ENCODE data around the gene CDH22.

DNA sequence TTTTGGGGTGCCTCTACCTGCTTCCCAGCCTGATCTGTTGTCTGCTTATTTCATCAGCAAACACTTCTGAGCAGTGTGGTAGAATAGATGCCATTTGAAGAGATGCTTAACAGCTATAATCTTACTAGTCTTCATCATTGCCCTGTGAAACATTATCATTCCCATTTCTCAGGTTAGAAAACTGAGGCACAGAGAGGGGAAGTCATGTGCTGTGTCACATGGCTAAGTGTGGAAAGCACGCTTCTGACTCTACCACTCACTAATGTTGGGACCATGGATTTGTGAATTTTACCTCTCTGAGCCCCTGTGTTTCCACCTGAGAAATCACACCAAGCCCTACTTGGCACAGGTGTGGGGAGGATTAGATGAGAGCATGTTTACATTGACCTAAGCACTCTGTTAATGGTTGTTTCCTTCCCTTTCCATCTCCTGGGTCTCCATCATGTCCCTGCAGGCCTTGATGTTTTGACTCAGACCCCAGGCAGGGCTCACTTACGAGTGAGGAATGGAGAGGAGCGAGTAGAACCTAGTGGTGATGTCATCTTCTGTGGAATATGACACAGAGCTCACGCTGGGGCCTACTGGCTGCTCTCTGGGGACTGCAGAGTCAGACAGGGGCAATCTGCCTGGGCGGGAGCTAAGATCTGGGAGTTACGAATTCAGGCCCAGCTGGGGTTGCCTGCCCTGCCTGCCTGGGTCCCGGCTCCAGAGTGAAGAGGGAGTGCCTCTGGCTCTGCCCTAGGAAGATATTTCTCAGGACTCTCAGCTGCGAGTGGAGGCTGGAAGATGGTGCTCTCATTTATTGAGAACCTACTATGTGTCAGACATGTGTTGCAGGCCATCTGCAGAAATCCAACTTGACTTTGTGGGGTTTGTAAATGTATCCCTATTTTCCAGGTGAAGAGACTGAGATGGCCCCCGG, 64.3 kb downstream of the CDH22 start:
- no peak for TF ChIP-seq TARDBP (IDR thresholded peaks at IDR 0.05)
- no peak for TF ChIP-seq SP1 (IDR thresholded peaks at IDR 0.05)
- TF ChIP-seq ARNT (IDR thresholded peaks at IDR 0.05) = no peak
- no peak for TF ChIP-seq FOXK2 (IDR thresholded peaks at IDR 0.05)
- no peak for TF ChIP-seq CTBP1 (IDR thresholded peaks at IDR 0.05; ENCODE audit: borderline replicate concordance)
- TF ChIP-seq LEF1 (IDR thresholded peaks at IDR 0.05; ENCODE audit: borderline replicate concordance) = no peak
- no peak for TF ChIP-seq SUZ12 (IDR thresholded peaks at IDR 0.05)
- TF ChIP-seq L3MBTL2 (conservative IDR thresholded peaks at IDR 0.05) = no peak
- TF ChIP-seq, protein P1, sequence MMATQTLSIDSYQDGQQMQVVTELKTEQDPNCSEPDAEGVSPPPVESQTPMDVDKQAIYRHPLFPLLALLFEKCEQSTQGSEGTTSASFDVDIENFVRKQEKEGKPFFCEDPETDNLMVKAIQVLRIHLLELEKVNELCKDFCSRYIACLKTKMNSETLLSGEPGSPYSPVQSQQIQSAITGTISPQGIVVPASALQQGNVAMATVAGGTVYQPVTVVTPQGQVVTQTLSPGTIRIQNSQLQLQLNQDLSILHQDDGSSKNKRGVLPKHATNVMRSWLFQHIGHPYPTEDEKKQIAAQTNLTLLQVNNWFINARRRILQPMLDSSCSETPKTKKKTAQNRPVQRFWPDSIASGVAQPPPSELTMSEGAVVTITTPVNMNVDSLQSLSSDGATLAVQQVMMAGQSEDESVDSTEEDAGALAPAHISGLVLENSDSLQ (IDR thresholded peaks at IDR 0.05) = no peak
